NCI-H2029 treated with DMSO at 0.1 percent for 48 hours (cell line): Measurements from ENCODE around the gene ASB16.
A peak's percentile ranks its signal among the peaks of the same experiment; 100 is the strongest.
"Not testable (repeated sequence)": the region's sequence is repeated elsewhere in the genome, so short reads cannot be mapped to it uniquely, and the experiment has no call there.

Source experiments
- DNase-seq: peaks from one replicate; lab custom pipeline; 2025; lab: John Stamatoyannopoulos, UW

Gene ASB16, protein sequence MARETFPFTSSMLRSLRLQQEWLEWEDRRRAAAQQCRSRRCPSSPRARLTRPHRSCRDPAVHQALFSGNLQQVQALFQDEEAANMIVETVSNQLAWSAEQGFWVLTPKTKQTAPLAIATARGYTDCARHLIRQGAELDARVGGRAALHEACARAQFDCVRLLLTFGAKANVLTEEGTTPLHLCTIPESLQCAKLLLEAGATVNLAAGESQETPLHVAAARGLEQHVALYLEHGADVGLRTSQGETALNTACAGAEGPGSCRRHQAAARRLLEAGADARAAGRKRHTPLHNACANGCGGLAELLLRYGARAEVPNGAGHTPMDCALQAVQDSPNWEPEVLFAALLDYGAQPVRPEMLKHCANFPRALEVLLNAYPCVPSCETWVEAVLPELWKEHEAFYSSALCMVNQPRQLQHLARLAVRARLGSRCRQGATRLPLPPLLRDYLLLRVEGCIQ

GRCh38 chr17:44170499-44171201, at the start of gene ASB16:
ASB16 (plus strand) TSS chr17:44170704; CDS start chr17:44170790, 86 bp downstream.
- DNase-seq = no peak

DNA sequence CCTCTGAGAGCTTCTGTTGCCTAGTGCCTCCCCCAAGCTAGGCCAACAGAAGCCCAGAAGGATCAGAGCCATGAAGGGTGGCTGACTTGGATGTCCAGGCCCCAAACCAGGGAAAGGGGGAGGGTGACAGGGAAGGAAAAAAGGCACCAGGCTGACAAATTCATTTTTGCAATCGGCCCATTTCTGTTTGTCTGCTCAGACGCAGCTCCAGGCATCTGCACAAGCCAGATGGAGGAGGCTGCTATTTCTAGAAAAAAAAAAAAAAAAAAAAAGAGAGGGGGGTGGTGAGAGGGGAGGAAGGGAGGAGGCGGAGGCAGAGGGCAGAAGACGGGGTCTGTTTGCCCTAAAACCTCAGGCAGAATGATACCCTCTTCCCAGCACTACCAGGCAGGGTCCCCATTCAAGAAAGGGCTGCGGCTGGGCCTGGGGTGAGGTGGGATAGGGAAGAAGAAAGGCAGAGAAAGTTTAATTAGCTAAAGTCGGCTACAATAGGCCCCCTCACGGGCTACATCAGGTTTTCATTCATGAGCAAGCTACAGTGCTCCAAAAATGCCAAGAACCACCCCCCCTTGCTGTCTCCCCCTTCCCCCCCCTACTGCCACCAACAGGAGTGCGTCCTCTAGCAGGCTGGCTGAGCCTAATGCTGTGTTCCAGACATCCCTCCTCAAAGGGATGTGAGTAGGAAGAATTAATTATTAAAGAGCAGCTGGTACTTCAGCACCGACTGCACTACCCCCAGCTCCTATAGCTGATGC, 49.5 kb upstream of the ASB16 start:
- no peak for DNase-seq

DNA sequence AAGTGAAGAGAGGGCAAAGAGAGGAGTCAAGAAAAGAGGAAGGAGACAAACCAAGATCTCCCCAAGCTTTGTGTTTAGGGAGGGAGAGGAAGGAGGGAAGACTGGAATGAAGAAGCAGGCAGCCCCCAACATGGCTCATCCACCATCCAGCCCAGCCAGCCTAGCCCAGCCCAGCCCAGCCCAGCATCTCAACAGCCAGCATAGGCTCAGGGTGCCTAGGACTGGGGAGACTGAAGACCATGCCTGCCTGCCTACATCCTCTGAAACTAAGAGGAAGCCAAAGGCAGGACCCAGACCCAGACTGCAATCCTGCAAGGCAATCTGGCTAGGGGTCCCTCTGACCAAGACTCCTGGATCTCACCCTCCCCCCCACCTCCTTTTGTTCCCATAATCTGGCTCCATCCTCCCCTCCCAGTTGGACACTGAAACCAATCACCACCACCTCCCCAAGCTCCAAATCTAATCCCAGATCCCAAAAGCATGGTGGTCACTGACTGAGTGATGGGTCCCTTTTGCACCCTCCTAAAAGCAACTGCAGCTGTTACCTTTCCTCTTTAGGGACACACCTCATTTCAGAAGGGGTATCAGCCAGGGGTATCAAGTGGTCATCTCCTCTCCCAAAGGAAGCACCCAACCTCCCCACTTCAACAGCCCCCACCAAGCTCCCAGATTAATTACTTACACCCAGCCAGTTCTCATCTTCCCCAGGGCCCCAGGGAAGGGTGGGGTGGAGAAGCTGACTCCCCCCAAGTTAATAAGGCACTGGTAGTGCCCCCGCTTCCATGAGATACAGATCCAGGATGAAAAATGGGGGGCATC, 48.3 kb upstream of the ASB16 start:
- no peak for DNase-seq

GRCh38 chr17:44122816-44123355, 47.6 kb upstream of the ASB16 start:
- no peak for DNase-seq

DNA sequence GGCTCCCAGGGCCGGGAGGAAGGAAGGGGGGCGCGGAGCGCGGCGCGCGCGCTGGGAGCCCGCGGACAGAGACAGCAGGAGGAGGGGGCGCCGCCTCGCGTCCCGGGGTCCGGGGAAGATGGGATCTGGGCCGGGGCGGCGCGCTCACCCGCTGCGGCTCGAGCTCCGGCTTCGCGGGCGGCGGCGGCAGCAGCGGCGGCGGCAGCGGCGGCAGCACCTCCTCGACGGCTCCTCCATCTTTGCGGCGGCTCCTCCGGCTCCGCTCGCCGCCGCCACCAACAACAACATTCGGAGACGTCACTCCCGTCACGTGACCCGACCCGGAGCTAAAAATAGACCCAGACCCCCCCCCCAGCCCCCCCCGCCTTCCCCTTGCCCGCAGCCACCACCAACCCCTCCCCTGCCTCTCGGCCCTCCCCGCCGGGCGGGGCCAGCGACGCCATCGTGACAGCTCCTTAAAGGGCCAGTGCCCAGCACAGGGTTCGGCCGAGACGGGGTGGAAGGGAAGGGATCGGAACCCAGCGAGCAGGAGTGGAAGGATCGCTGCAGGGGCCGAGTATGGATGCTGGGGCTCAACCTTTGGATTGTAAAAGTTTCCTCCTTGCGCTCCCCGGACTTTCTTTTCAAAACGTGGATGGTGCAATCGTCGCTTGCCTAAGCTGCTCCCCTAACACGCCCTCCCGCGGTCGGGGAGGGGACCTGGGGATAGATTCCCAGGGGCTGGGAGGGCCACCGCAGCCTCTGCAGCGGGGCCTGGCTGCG, 47.0 kb upstream of the ASB16 start, which contains the start of gene HDAC5:
TSS of gene HDAC5 (minus strand) at position 286 of the 762 bp plus-strand sequence. CDS start 6,126 bp downstream, outside the sequence.
- DNase-seq = peak; percentile 54

DNA sequence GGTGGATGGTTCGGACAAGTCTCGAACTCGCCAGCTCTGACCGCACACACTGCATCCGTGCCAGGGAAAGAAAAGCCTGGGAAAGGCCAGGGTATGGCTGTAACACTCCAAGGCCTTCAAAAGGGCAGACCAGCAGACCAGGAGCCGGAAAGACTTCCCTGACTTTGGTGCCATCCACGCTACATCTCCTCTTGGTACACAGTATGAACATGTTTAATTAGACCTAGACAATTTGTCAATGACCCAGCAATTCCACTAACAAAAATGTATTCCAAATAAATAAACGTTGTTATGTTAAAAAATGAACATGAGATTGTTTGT, 46.4 kb upstream of the ASB16 start:
- no peak for DNase-seq

DNA sequence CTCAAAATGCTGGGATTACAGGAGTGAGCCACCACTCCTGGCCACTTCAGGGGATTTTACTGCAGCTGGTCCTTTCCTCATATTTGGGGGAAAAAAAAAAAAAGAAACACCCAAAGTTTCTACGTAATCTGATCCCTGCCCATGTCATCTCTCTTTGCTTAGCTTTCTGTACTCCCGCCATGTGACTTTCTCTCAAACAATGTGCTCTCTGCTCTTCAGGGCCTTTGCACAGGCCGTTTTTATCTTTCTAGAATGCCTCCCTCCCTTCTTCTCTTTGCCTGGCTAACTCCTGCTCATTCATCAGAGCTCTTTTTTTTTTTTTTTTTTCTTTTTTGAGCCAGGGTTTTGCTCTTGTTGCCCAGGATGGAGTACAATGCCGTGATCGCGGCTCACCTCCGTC, 42.1 kb upstream of the ASB16 start:
- DNase-seq = no peak

GRCh38 chr17:44130693-44131349, 39.7 kb upstream of the ASB16 start:
- no peak for DNase-seq

- not testable (repeated sequence) for DNase-seq
These were observed 39.1 kb upstream of the ASB16 start for GRCh38 chr17:44131372-44131771.

GRCh38 chr17:44132275-44132821, 38.2 kb upstream of the ASB16 start:
- no peak for DNase-seq

DNA sequence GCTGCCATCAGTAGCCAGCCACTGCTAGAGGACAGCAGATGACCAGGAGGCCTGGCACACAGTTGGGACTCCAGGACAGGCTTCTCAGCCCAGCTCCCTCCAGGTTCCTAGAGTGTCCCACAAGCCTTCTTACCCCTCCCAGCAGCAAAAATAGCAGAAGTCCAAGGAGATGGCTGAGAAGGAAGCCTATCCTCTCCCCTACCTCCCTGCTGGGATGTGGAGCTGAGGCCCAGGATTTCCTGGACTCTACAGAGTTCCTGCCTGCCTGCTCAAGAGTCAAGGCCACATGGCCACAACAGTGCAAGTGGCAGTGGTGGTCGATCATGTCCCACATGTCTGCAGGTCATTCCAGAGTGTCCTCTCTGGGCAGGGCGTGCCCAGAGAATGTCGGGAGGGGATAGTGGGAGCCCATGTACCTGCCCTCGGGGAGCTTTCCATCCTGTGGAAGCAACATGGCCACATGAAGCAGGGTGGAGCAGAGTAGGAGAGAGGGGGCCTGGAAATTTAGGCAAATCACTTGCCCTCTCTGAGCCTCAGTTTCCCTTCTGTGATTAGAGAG, 36.5 kb upstream of the ASB16 start:
- no peak for DNase-seq

DNA sequence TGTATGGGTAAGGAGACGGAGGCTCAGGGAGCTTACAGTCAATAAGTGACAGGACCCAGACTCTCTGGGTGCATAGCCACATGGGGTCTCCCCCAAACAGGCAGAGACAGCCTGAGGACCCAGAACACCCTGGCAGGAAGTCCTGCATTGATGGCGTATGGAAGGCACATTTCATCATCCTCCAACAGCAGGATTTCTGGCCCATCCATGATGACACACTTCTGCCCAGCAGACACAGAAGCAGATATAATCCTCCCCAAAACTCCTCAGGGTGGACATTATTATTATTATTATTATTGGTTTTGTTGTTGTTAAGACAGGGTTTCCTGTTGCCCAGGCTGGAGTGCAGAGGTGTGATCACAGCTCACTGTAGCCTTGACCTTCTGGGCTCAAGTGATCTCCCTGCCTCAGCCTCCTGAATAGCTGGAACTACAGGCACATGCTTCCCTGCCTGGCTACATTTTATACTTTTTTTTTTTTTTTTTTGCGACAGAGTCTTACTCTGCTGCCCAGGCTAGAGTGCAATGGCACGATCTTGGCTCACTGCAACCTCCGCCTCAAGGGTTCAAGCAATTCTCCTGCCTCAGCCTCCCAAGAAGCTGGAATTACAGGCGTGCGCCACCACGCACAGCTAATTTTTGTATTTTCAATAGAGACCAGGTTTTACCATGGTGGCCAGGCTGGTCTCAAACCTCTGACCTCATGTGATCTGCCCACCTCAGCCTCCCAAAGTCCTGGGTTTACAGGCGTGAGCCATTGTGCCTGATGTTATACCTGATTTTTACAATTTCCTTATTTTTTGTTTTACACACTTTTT, 35.5 kb upstream of the ASB16 start:
- DNase-seq = no peak

GRCh38 chr17:44137891-44138709, 32.4 kb upstream of the ASB16 start:
- no peak for DNase-seq

GRCh38 chr17:44143921-44144320, 26.6 kb upstream of the ASB16 start:
- DNase-seq = not testable (repeated sequence)

DNA sequence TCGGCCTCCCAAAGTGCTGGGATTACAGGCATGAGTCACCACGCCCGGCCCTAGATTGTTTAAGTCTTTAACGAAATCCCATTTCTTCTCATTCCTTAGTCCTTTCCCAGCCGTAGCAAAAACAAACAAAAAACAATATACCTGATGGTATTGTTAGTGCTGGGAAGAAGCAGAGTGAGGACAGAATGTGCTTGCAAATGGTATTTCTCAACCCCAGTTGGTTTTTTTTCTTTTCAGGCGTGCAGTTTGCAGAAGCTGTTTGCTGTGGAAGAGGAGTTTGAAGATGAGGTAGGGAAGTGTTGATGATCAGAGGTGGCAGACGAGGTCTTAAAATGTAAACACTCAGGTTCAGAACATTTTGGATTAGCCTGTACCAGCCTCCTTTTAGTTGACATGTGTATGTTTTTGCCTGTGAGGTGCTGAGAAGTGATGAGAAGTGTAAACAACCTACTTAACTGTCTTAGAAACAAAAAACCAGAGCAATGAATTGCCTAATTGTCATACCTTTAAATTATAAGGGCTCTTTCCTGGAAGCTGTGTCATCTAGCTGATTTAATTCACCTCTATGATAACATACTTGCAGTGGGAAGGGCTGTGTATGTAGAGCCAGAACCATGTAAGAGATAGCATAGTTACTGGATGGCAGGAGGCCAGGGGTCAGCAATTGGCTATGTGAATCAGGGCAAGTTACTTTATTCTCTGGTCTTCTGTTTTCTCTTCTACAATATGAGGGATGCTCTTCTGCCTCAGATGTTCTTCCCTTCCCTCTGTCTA, 25.4 kb upstream of the ASB16 start:
- DNase-seq = no peak

DNA sequence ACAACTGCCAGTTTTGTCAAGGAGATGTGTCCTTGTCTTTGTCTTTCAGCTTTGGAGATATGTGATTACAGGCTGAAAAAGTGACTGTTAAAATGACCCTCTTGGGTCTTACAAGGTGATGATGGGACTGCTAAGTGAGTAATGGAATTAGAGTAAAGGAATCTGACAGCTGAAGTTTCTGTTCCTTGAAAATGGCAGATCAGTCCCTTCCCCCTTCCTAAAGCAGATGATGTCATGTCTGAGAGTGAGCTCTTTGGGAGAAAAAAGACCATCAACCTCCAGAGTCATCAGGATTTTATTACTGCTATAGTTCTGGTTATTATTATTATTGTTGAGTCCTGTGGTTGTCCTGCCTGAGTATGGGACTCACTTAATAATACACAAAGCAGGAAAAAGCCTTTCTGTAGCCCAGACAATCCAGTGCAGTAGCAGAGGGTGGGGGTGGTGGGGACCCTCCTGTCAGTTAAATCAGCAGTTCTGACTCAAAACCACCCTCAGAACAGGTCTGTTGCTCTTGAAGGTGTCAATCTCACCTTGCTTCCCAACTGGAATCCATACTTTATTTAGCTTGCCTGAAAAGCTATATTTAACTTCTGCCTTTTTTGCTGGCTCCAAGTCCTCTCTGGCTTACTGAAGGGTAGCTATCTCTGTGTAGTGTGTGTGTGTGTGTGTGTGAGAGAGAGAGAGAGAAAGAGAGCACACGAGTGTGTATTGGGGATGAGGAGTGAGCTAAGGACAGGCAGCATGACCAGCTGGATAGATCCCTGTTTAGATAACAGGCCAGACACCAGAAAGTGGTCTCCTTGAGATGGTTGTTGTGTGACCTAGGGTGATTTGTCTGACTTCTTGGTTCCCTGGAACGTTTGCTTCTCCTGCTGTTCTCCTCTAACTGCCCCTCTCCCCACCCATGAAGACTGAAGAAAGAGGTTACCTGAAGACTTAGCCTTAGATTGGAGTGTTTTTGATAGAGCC, 23.8 kb upstream of the ASB16 start:
- no peak for DNase-seq
